GM12878 (cell line): ENCODE measurements around the gene APOM. TPM values are rescaled to one million over a fixed set of nuclear protein-coding genes. Genes with fewer than 3 reads are reported as not detected.

ENCODE experiments used
- ATAC-seq: fragments of 200-7000 bp; cut with Tn5 transposase; 3 replicates; pipeline ENCODE4 v1.9.1; 2020; ENCODE audit warnings: mild to moderate bottlenecking, moderate library complexity
- BruUV-seq: library from RNA; stranded (reverse); fragments of 400-500 nt; replicated peaks from 2 replicates; lab custom pipeline; 2021; lab: Mats Ljungman, UMichigan
- CTCF ChIA-PET: fragments of 300-600 bp; sonication (Branson Sonifier 250); formaldehyde crosslinking; extraction: SDS; loops from one replicate; lab custom pipeline; 2021; ENCODE audit warnings: inconsistent platforms; lab: Yijun Ruan, JAX
- POLR2A ChIA-PET: fragments of 350-600 bp; formaldehyde crosslinking; extraction: SDS; loops from one replicate; lab custom pipeline; 2021; ENCODE audit warnings: inconsistent platforms; lab: Charles Lee
- RAD21 ChIA-PET: fragments of 300-600 bp; sonication (Branson Sonifier 250); formaldehyde crosslinking; loops from one replicate; lab custom pipeline; 2023; ENCODE audit warnings: antibody characterized with exemption; ENCODE audit not compliant: unreplicated experiment; lab: Charles Lee
- SMC1A ChIA-PET: fragments of 300-600 bp; sonication (Branson Sonifier 250); formaldehyde crosslinking; loops from one replicate; lab custom pipeline; 2023; ENCODE audit not compliant: unreplicated experiment, uncharacterized antibody; lab: Charles Lee
- DNase-seq: peaks from one replicate; pipeline ENCODE4 v3.0.0-alpha.2; 2011; ENCODE audit warnings: low read depth, low spot score
- FAIRE-seq: peaks from 3 replicates; lab custom pipeline; 2011; peaks lifted over from hg19 to GRCh38; lab: Jason Lieb, UNC
- H2AFZ ChIP-seq: 2 replicates; pipeline ENCODE4 v1.6.0; 2011; ENCODE audit warnings: low read depth, low read length, control low read depth; ENCODE audit not compliant: control insufficient read depth
- H3K27ac ChIP-seq: 2 replicates; pipeline ENCODE4 v1.5.1; 2011; ENCODE audit warnings: control low read depth; ENCODE audit not compliant: control insufficient read depth, insufficient read depth
- H3K27me3 ChIP-seq, 2 experiments: replicated peaks in 1 of 2; 2 replicates each; pipeline versions ENCODE4 v1.6.0 to v1.6.1; 2011; ENCODE audit warnings: low read length in 1 of 2; ENCODE audit not compliant: control insufficient read depth in 2 of 2, insufficient read depth in 2 of 2
- H3K36me3 ChIP-seq, 2 experiments: 2 replicates each; pipeline ENCODE4 v1.5.1; 2011; ENCODE audit warnings: low read length in 1 of 2; ENCODE audit not compliant: control insufficient read depth in 2 of 2, insufficient read depth in 2 of 2
- H3K4me1 ChIP-seq: 2 replicates; pipeline ENCODE4 v1.6.1; 2011; ENCODE audit warnings: mild to moderate bottlenecking, low read length, moderate library complexity, mixed read lengths; ENCODE audit not compliant: control insufficient read depth, insufficient read depth
- H3K4me2 ChIP-seq: 2 replicates; pipeline ENCODE4 v1.6.0; 2011; ENCODE audit warnings: control low read depth; ENCODE audit not compliant: control insufficient read depth, insufficient read depth
- H3K4me3 ChIP-seq: fragments of 200-600 bp; sonication (generic); 2 replicates; pipeline ENCODE4 v1.5.1; 2016
- H3K79me2 ChIP-seq: 2 replicates; pipeline ENCODE4 v1.6.0; 2011; ENCODE audit warnings: low read length; ENCODE audit not compliant: control insufficient read depth, insufficient read depth
- H3K9ac ChIP-seq: 2 replicates; pipeline ENCODE4 v1.8.0; 2011; ENCODE audit warnings: low read length, control low read depth, mixed read lengths; ENCODE audit not compliant: control insufficient read depth, insufficient read depth
- H3K9me3 ChIP-seq: replicated peaks from 3 replicates; pipeline ENCODE4 v1.5.1; 2011; ENCODE audit warnings: mild to moderate bottlenecking, low read length; ENCODE audit not compliant: control insufficient read depth, insufficient read depth
- H4K20me1 ChIP-seq: 2 replicates; pipeline ENCODE4 v1.6.0; 2011; ENCODE audit not compliant: control insufficient read depth, insufficient read depth
- BACH1 ChIP-seq: fragments of 450-650 bp; IDR thresholded peaks from 2 replicates; pipeline ENCODE4 v1.6.1; 2017; ENCODE audit warnings: mild to moderate bottlenecking, borderline replicate concordance
- BCL11A ChIP-seq: IDR thresholded peaks from 2 replicates; pipeline ENCODE4 v1.6.1; 2011; ENCODE audit warnings: low read depth, low read length
- CEBPB ChIP-seq, 2 experiments: fragments of 150-350 bp in 1 of 2; IDR thresholded peaks; 2 replicates each; pipeline ENCODE4 v1.6.1; 2012 to 2014; ENCODE audit warnings: low read depth in 2 of 2, low read length in 2 of 2, borderline replicate concordance in 1 of 2, inconsistent platforms in 1 of 2
- EP300 ChIP-seq, 2 experiments: fragments of 150-350 bp in 1 of 2; IDR thresholded peaks; 2 replicates each; pipeline ENCODE4 v1.6.1; 2011 to 2012; ENCODE audit warnings: low read depth in 2 of 2, low read length in 2 of 2, borderline replicate concordance in 1 of 2, improper control_type of control experiment in 1 of 2, inconsistent platforms in 1 of 2; ENCODE audit not compliant: control insufficient read depth in 1 of 2
- ESRRA ChIP-seq: IDR thresholded peaks from 2 replicates; pipeline ENCODE4 v1.6.1; 2012; ENCODE audit warnings: mild to moderate bottlenecking, low read length, improper control_type of control experiment
- HDAC2 ChIP-seq: fragments of 200-600 bp; sonication (generic); IDR thresholded peaks from 2 replicates; pipeline ENCODE4 v1.6.1; 2017
- HDAC6 ChIP-seq: fragments of 200-600 bp; sonication (generic); IDR thresholded peaks from one replicate; pipeline ENCODE4 v1.8.0; 2017; ENCODE audit warnings: antibody characterized with exemption; ENCODE audit not compliant: unreplicated experiment
- IRF3 ChIP-seq: fragments of 450-650 bp; IDR thresholded peaks from 2 replicates; pipeline ENCODE4 v1.6.1; 2014; ENCODE audit warnings: mild to moderate bottlenecking
- JUND ChIP-seq: IDR thresholded peaks from 2 replicates; pipeline ENCODE4 v1.6.1; 2012; ENCODE audit warnings: low read depth, mild to moderate bottlenecking, low read length, improper control_type of control experiment, moderate library complexity
- KAT2A ChIP-seq: conservative IDR thresholded peaks from 2 replicates; pipeline ENCODE4 v1.6.1; 2011; ENCODE audit warnings: low read depth, low read length; ENCODE audit not compliant: control insufficient read depth
- MXI1 ChIP-seq: fragments of 150-350 bp; IDR thresholded peaks from 2 replicates; pipeline ENCODE4 v1.6.1; 2011; ENCODE audit warnings: low read depth, mild to moderate bottlenecking, inconsistent platforms, low read length, improper control_type of control experiment
- MYB ChIP-seq: fragments of 150-350 bp; IDR thresholded peaks from 2 replicates; pipeline ENCODE4 v1.6.1; 2014; ENCODE audit warnings: mild to moderate bottlenecking, low read depth, low read length, borderline replicate concordance
- NBN ChIP-seq: fragments of 450-650 bp; IDR thresholded peaks from 2 replicates; pipeline ENCODE4 v1.6.1; 2016
- NFYA ChIP-seq: IDR thresholded peaks from 2 replicates; pipeline ENCODE4 v1.6.1; 2011; ENCODE audit warnings: low read depth, mild to moderate bottlenecking, low read length, improper control_type of control experiment, borderline replicate concordance
- NRF1 ChIP-seq: conservative IDR thresholded peaks from 2 replicates; pipeline ENCODE4 v1.6.1; 2011; ENCODE audit warnings: mild to moderate bottlenecking, low read depth, low read length, improper control_type of control experiment
- PBX3 ChIP-seq: IDR thresholded peaks from 2 replicates; pipeline ENCODE4 v1.6.1; 2011; ENCODE audit warnings: mild to moderate bottlenecking, low read depth, low read length, moderate library complexity; ENCODE audit not compliant: insufficient replicate concordance
- POLR2AphosphoS2 ChIP-seq: IDR thresholded peaks from 2 replicates; pipeline ENCODE4 v1.6.1; 2011; ENCODE audit warnings: low read depth, mild to moderate bottlenecking, low read length, improper control_type of control experiment, moderate library complexity
- POU2F2 ChIP-seq: IDR thresholded peaks from 3 replicates; pipeline ENCODE4 v1.6.1; 2011; ENCODE audit warnings: low read depth, mild to moderate bottlenecking, low read length, borderline replicate concordance
- RB1 ChIP-seq: fragments of 450-650 bp; formaldehyde crosslinking; IDR thresholded peaks from 2 replicates; pipeline ENCODE4 v1.6.1; 2017; ENCODE audit warnings: mild to moderate bottlenecking, borderline replicate concordance
- RUNX3 ChIP-seq: IDR thresholded peaks from 2 replicates; pipeline ENCODE4 v1.6.1; 2012; ENCODE audit warnings: low read length, inconsistent platforms
- TARDBP ChIP-seq: IDR thresholded peaks from 2 replicates; pipeline ENCODE4 v1.6.1; 2016; ENCODE audit warnings: borderline replicate concordance
- ZZZ3 ChIP-seq: IDR thresholded peaks from 2 replicates; pipeline ENCODE4 v1.6.1; 2011; ENCODE audit warnings: low read depth; ENCODE audit not compliant: control insufficient read depth, insufficient read length
- WGBS: methylation state at CpG from one replicate; pipeline ENCODE4 v1.1.6; 2016; ENCODE audit warnings: low lambda C conversion rate; ENCODE audit not compliant: insufficient replicate concordance, insufficient coverage; ENCODE audit errors: missing lambda C conversion rate; 5-methylcytosine and 5-hydroxymethylcytosine counted together
- in situ Hi-C: fragments of 300-500 bp; cut with MboI; formaldehyde crosslinking; loops from 9 replicates; pipeline ENCODE4 v1.14.3; 2018; ENCODE audit warnings: mixed read lengths
- intact Hi-C: fragments of 100-400 bp; cut with micrococcal nuclease; formaldehyde crosslinking; loops from one replicate; pipeline ENCODE4 v1.14.2; 2022; ENCODE audit not compliant: unreplicated experiment
- polyA plus RNA-seq, 11 experiments: library from polyadenylated mRNA; depleted of rRNA in 4 of 11; unstranded in 6 of 11; stranded (reverse) in 5 of 11; fragments of >200 nt; fragmentation: Nextera tagmentation in 4 of 11; fragmentation: Illumina TruSeq in 1 of 11; extraction: Ambion mirVana in 4 of 11; extraction: Trizol in 1 of 11; gene quantifications; 1 replicate in 1 of 11; 2 replicates in 10 of 11; pipeline versions ENCODE4 v1.2.1 to v1.2.3, GENCODE V29; 2011 to 2016; ENCODE audit warnings: inconsistent platforms in 2 of 11, missing spikeins in 2 of 11, low read depth in 1 of 11
- total RNA-seq, 4 experiments: library from RNA; depleted of rRNA in 3 of 4; stranded (reverse); fragments of >200 nt in 3 of 4; fragmentation: Illumina TruSeq in 1 of 4; extraction: Trizol in 1 of 4; gene quantifications; 2 replicates each; pipeline versions ENCODE4 v1.2.1 to v1.2.3, GENCODE V29; 2013 to 2021

APOM gene
- total and polyA plus RNA-seq, 10 of the 15 experiments (the other 5 are each of a cell fraction or from before 2014, with no cell fraction given) = 4.0 to 14.1 (median 7.1) TPM

- ATAC-seq (peak; percentile 86), DNase-seq (no peak), FAIRE-seq (no peak)
- peak within 1 kb of the TSS; percentile 79 for H3K4me3 ChIP-seq
- CTCF ChIA-PET = interaction anchor here (0.9 to 2.2 kb wide), 5 partner anchors 8 to 172 kb away, joined by 3 to 19 read pairs (median 4); partner anchors contain the start of genes BAG6 and DDX39B
- SMC1A ChIA-PET = interaction anchor here (0.7 to 2.5 kb wide), 5 partner anchors 8 to 80 kb away, joined by 3 to 14 read pairs (median 6); partner anchors contain the start of gene BAG6
- no peaks in the 10 kb centered on the region for H4K20me1 ChIP-seq
- POLR2A ChIA-PET = interaction anchor here (0.7 to 5.9 kb wide), 12 partner anchors 7 to 166 kb away, joined by 3 to 107 read pairs (median 4); partner anchors contain the start of genes APOM, BAG6, CLIC1 and MSH5
- peak within 1 kb of the TSS; percentile 99 for H3K4me2 ChIP-seq
- H3K9me3 ChIP-seq = no peaks in the 10 kb centered on the region; the same call in 2 of the 3 replicates
- peak within 1 kb of the TSS; percentile 36; the same call in 1 of the 2 replicates for H2AFZ ChIP-seq
- H3K27me3 ChIP-seq = no peaks in the 10 kb centered on the region
- TSS peak; percentile 67 for BruUV-seq
- intact Hi-C loops = no loop called here
- in situ Hi-C loops = no loop called here
- peaks cover 0 to 12% of the 10 kb centered on the region in 2 experiments for H3K36me3 ChIP-seq
- under 1% methylated on average over 51 of the region's 52 CpGs for WGBS
- RAD21 ChIA-PET = interaction anchor here (0.6 to 2.1 kb wide), 10 partner anchors 8 to 241 kb away, joined by 3 to 8 read pairs (median 4); partner anchors contain the start of genes AIF1, BAG6, CLIC1 and NEU1
- peaks cover 42% of the 10 kb centered on the region for H3K4me1 ChIP-seq
- H3K27ac ChIP-seq = peak within 1 kb of the TSS; percentile 94
- peak within 1 kb of the TSS; percentile 95 for H3K9ac ChIP-seq
- H3K79me2 ChIP-seq = peaks cover 60% of the 10 kb centered on the region
- TF ChIP-seq ZZZ3 (no peak), POLR2AphosphoS2 (peak; percentile 93), RB1 (0 out of 2 replicates have a peak, but pooled peaks have one; percentile 56), JUND (no peak), TARDBP (no peak), NFYA (no peak), PBX3 (peak; percentile 5), IRF3 (no peak), HDAC6 (peak; percentile 42), POU2F2 (0 out of 3 replicates have a peak, but pooled peaks have one; percentile 65), MYB (no peak), RUNX3 (peak; percentile 60), NRF1 (no peak), MXI1 (peak; percentile 61), KAT2A (no peak), ESRRA (no peak), BACH1 (peak; percentile 85), BCL11A (0 out of 2 replicates have a peak, but pooled peaks have one; percentile 20), HDAC2 (no peak), CEBPB (IDR thresholded peaks at IDR 0.05; ENCODE audit: borderline replicate concordance in 1 of 2, low read depth in 2 of 2, low read length in 2 of 2) (no peak), EP300 (IDR thresholded peaks at IDR 0.05; ENCODE audit: borderline replicate concordance in 1 of 2, control insufficient read depth in 1 of 2, low read depth in 2 of 2, low read length in 2 of 2) (no peak), NBN (no peak)
Observed at GRCh38 chr6:31660381-31661261, 4.9 kb downstream of the APOM start, which contains the start of gene C6orf47. Gene C6orf47, minus strand, starts transcription at chr6:31660778. Its CDS starts 831 bp downstream, at chr6:31659947.
